GM12878 (cell line): ENCODE measurements around the gene S100A4. TPM values are rescaled to one million over a fixed set of nuclear protein-coding genes. Genes with fewer than 3 reads are reported as not detected.
"Not testable (repeated sequence)": the region's sequence is repeated elsewhere in the genome, so short reads cannot be mapped to it uniquely, and the experiment has no call there.

ENCODE experiments used
- ATAC-seq: fragments of 200-7000 bp; cut with Tn5 transposase; 3 replicates; pipeline ENCODE4 v1.9.1; 2020; ENCODE audit warnings: mild to moderate bottlenecking, moderate library complexity
- BruUV-seq: library from RNA; stranded (reverse); fragments of 400-500 nt; replicated peaks from 2 replicates; lab custom pipeline; 2021; lab: Mats Ljungman, UMichigan
- CTCF ChIA-PET: fragments of 300-600 bp; sonication (Branson Sonifier 250); formaldehyde crosslinking; extraction: SDS; loops from one replicate; lab custom pipeline; 2021; ENCODE audit warnings: inconsistent platforms; lab: Yijun Ruan, JAX
- POLR2A ChIA-PET: fragments of 350-600 bp; formaldehyde crosslinking; extraction: SDS; loops from one replicate; lab custom pipeline; 2021; ENCODE audit warnings: inconsistent platforms; lab: Charles Lee
- RAD21 ChIA-PET: fragments of 300-600 bp; sonication (Branson Sonifier 250); formaldehyde crosslinking; loops from one replicate; lab custom pipeline; 2023; ENCODE audit warnings: antibody characterized with exemption; ENCODE audit not compliant: unreplicated experiment; lab: Charles Lee
- SMC1A ChIA-PET: fragments of 300-600 bp; sonication (Branson Sonifier 250); formaldehyde crosslinking; loops from one replicate; lab custom pipeline; 2023; ENCODE audit not compliant: unreplicated experiment, uncharacterized antibody; lab: Charles Lee
- DNase-seq: peaks from one replicate; pipeline ENCODE4 v3.0.0-alpha.2; 2011; ENCODE audit warnings: low read depth, low spot score
- FAIRE-seq: peaks from 3 replicates; lab custom pipeline; 2011; peaks lifted over from hg19 to GRCh38; lab: Jason Lieb, UNC
- H2AFZ ChIP-seq: 2 replicates; pipeline ENCODE4 v1.6.0; 2011; ENCODE audit warnings: low read depth, low read length, control low read depth; ENCODE audit not compliant: control insufficient read depth
- H3K27ac ChIP-seq: 2 replicates; pipeline ENCODE4 v1.5.1; 2011; ENCODE audit warnings: control low read depth; ENCODE audit not compliant: control insufficient read depth, insufficient read depth
- H3K27me3 ChIP-seq, 2 experiments: replicated peaks in 1 of 2; 2 replicates each; pipeline versions ENCODE4 v1.6.0 to v1.6.1; 2011; ENCODE audit warnings: low read length in 1 of 2; ENCODE audit not compliant: control insufficient read depth in 2 of 2, insufficient read depth in 2 of 2
- H3K36me3 ChIP-seq, 2 experiments: 2 replicates each; pipeline ENCODE4 v1.5.1; 2011; ENCODE audit warnings: low read length in 1 of 2; ENCODE audit not compliant: control insufficient read depth in 2 of 2, insufficient read depth in 2 of 2
- H3K4me1 ChIP-seq: 2 replicates; pipeline ENCODE4 v1.6.1; 2011; ENCODE audit warnings: mild to moderate bottlenecking, low read length, moderate library complexity, mixed read lengths; ENCODE audit not compliant: control insufficient read depth, insufficient read depth
- H3K4me2 ChIP-seq: 2 replicates; pipeline ENCODE4 v1.6.0; 2011; ENCODE audit warnings: control low read depth; ENCODE audit not compliant: control insufficient read depth, insufficient read depth
- H3K4me3 ChIP-seq: fragments of 200-600 bp; sonication (generic); 2 replicates; pipeline ENCODE4 v1.5.1; 2016
- H3K79me2 ChIP-seq: 2 replicates; pipeline ENCODE4 v1.6.0; 2011; ENCODE audit warnings: low read length; ENCODE audit not compliant: control insufficient read depth, insufficient read depth
- H3K9ac ChIP-seq: 2 replicates; pipeline ENCODE4 v1.8.0; 2011; ENCODE audit warnings: low read length, control low read depth, mixed read lengths; ENCODE audit not compliant: control insufficient read depth, insufficient read depth
- H3K9me3 ChIP-seq: replicated peaks from 3 replicates; pipeline ENCODE4 v1.5.1; 2011; ENCODE audit warnings: mild to moderate bottlenecking, low read length; ENCODE audit not compliant: control insufficient read depth, insufficient read depth
- H4K20me1 ChIP-seq: 2 replicates; pipeline ENCODE4 v1.6.0; 2011; ENCODE audit not compliant: control insufficient read depth, insufficient read depth
- BMI1 ChIP-seq: fragments of 450-650 bp; IDR thresholded peaks from 2 replicates; pipeline ENCODE4 v1.6.1; 2016; ENCODE audit warnings: mild to moderate bottlenecking, moderate library complexity, borderline replicate concordance
- HDAC2 ChIP-seq: fragments of 200-600 bp; sonication (generic); IDR thresholded peaks from 2 replicates; pipeline ENCODE4 v1.6.1; 2017
- MEF2A ChIP-seq: IDR thresholded peaks from 2 replicates; pipeline ENCODE4 v1.6.1; 2011; ENCODE audit warnings: low read depth, mild to moderate bottlenecking, low read length, moderate library complexity; ENCODE audit not compliant: insufficient read depth
- MYB ChIP-seq: fragments of 150-350 bp; IDR thresholded peaks from 2 replicates; pipeline ENCODE4 v1.6.1; 2014; ENCODE audit warnings: mild to moderate bottlenecking, low read depth, low read length, borderline replicate concordance
- PKNOX1 ChIP-seq: fragments of 450-650 bp; IDR thresholded peaks from 2 replicates; pipeline ENCODE4 v1.6.1; 2016; ENCODE audit warnings: mild to moderate bottlenecking
- YBX1 ChIP-seq: fragments of 450-650 bp; IDR thresholded peaks from 2 replicates; pipeline ENCODE4 v1.6.1; 2016; ENCODE audit warnings: antibody characterized with exemption
- ZNF384 ChIP-seq: IDR thresholded peaks from 2 replicates; pipeline ENCODE4 v1.6.1; 2012; ENCODE audit warnings: low read depth, mild to moderate bottlenecking, low read length, improper control_type of control experiment, borderline replicate concordance
- WGBS: methylation state at CpG from one replicate; pipeline ENCODE4 v1.1.6; 2016; ENCODE audit warnings: low lambda C conversion rate; ENCODE audit not compliant: insufficient replicate concordance, insufficient coverage; ENCODE audit errors: missing lambda C conversion rate; 5-methylcytosine and 5-hydroxymethylcytosine counted together
- in situ Hi-C: fragments of 300-500 bp; cut with MboI; formaldehyde crosslinking; loops from 9 replicates; pipeline ENCODE4 v1.14.3; 2018; ENCODE audit warnings: mixed read lengths
- intact Hi-C: fragments of 100-400 bp; cut with micrococcal nuclease; formaldehyde crosslinking; loops from one replicate; pipeline ENCODE4 v1.14.2; 2022; ENCODE audit not compliant: unreplicated experiment
- polyA plus RNA-seq, 11 experiments: library from polyadenylated mRNA; depleted of rRNA in 4 of 11; unstranded in 6 of 11; stranded (reverse) in 5 of 11; fragments of >200 nt; fragmentation: Nextera tagmentation in 4 of 11; fragmentation: Illumina TruSeq in 1 of 11; extraction: Ambion mirVana in 4 of 11; extraction: Trizol in 1 of 11; gene quantifications; 1 replicate in 1 of 11; 2 replicates in 10 of 11; pipeline versions ENCODE4 v1.2.1 to v1.2.3, GENCODE V29; 2011 to 2016; ENCODE audit warnings: inconsistent platforms in 2 of 11, missing spikeins in 2 of 11, low read depth in 1 of 11
- total RNA-seq, 4 experiments: library from RNA; depleted of rRNA in 3 of 4; stranded (reverse); fragments of >200 nt in 3 of 4; fragmentation: Illumina TruSeq in 1 of 4; extraction: Trizol in 1 of 4; gene quantifications; 2 replicates each; pipeline versions ENCODE4 v1.2.1 to v1.2.3, GENCODE V29; 2013 to 2021
- TF ChIP-seq, protein P1 (sequence below): IDR thresholded peaks from 2 replicates; pipeline ENCODE4 v1.6.1; 2011; ENCODE audit warnings: low read depth, mild to moderate bottlenecking, low read length, moderate library complexity, borderline replicate concordance; ENCODE audit errors: extremely low read depth

S100A4 gene
- total and polyA plus RNA-seq, 10 of the 15 experiments (the other 5 are each of a cell fraction or from before 2014, with no cell fraction given) = 4.3 to 104 (median 27.3) TPM

GRCh38 chr1:153577138-153577537 is 31.5 kb upstream of the S100A4 start (continued):
- TF ChIP-seq, protein P1, sequence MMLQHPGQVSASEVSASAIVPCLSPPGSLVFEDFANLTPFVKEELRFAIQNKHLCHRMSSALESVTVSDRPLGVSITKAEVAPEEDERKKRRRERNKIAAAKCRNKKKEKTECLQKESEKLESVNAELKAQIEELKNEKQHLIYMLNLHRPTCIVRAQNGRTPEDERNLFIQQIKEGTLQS = no peak
- TF ChIP-seq PKNOX1 (no peak), ZNF384 (no peak), YBX1 (no peak), MYB (no peak), BMI1 (no peak), MEF2A (no peak), HDAC2 (no peak)

DNA sequence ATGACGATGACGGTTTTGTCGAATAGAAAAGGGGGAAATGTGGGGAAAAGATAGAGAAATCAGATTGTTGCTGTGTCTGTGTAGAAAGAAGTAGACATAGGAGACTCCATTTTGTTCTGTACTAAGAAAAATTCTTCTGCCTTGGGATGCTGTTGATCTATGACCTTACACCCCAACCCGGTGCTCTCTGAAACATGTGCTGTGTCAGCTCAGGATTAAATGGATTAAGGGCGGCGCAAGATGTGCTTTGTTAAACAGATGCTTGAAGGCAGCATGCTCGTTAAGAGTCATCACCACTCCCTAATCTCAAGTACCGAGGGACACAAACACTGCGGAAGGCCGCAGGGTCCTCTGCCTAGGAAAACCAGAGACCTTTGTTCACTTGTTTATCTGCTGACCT is 29.9 kb upstream of the S100A4 start:
- H3K27ac ChIP-seq, ATAC-seq, H3K4me2 ChIP-seq, DNase-seq, H3K27me3 ChIP-seq, H3K9ac ChIP-seq, FAIRE-seq, in situ Hi-C loops, H3K4me1 ChIP-seq, BruUV-seq, H2AFZ ChIP-seq, H3K4me3 ChIP-seq, intact Hi-C loops, H4K20me1 ChIP-seq, H3K9me3 ChIP-seq, H3K79me2 ChIP-seq, H3K36me3 ChIP-seq: not testable (repeated sequence)
- POLR2A ChIA-PET = interaction anchor here (1.0 kb wide), 1 partner anchor 48 kb away, joined by 3 read pairs; no protein-coding TSS in a partner anchor
- RAD21 ChIA-PET = interaction anchor here (0.6 kb wide), 1 partner anchor 117 kb away, joined by 3 read pairs; no protein-coding TSS in a partner anchor
- CTCF ChIA-PET = interaction anchor here (0.9 to 2.4 kb wide), 5 partner anchors 9 to 411 kb away, joined by 3 to 12 read pairs (median 3); partner anchors contain the start of gene RAB13
- WGBS = 81% methylated on average over 10 of the region's 10 CpGs
- SMC1A ChIA-PET = interaction anchor here (1.0 to 2.3 kb wide), 2 partner anchors 9 to 65 kb away, joined by 3 to 9 read pairs; no protein-coding TSS in a partner anchor

DNA sequence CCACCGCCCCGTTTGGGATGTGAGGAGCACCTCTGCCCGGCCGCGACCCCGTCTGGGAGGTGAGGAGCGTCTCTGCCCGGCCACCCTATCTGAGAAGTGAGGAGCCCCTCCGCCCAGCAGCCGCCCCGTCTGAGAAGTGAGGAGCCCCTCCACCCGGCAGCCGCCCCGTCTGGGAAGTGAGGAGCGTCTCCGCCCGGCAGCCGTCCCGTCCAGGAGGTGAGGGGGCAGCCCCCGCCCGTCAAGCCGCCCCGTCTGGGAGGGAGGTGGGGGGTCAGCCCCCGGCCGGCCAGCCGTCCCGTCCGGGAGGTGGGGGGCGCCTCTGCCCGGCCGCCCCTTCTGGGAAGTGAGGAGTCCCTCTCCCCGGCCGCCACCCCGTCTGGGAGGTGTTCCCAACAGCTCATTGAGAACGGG is 29.5 kb upstream of the S100A4 start:
- in situ Hi-C loops, CTCF ChIA-PET, H3K9me3 ChIP-seq, H3K79me2 ChIP-seq, H3K4me1 ChIP-seq, POLR2A ChIA-PET, intact Hi-C loops, ATAC-seq, H3K27me3 ChIP-seq, DNase-seq, H2AFZ ChIP-seq, H3K4me3 ChIP-seq, RAD21 ChIA-PET, H4K20me1 ChIP-seq, FAIRE-seq, H3K36me3 ChIP-seq, H3K4me2 ChIP-seq, H3K27ac ChIP-seq, H3K9ac ChIP-seq, BruUV-seq, SMC1A ChIA-PET: not testable (repeated sequence)
- WGBS = 79% methylated on average over 17 of the region's 35 CpGs
